Body of pancreas (tissue), 4 donors: ENCODE data around the gene MRPS24.

ENCODE experiments used
- CTCF ChIP-seq, 7 experiments: fragments of 450-650 bp in 4 of 7; fragments of 200-600 bp in 3 of 7; sonication (generic) in 3 of 7; IDR thresholded peaks; one replicate each; pipeline ENCODE4 v1.5.1; 2016 to 2019; ENCODE audit warnings: antibody characterized with exemption in 7 of 7
- POLR2A ChIP-seq, 3 donors: fragments of 450-650 bp; IDR thresholded peaks; one replicate each; pipeline ENCODE4 v1.6.1; 2016; ENCODE audit warnings: antibody characterized with exemption in 3 of 3, mild to moderate bottlenecking in 2 of 3

DNA sequence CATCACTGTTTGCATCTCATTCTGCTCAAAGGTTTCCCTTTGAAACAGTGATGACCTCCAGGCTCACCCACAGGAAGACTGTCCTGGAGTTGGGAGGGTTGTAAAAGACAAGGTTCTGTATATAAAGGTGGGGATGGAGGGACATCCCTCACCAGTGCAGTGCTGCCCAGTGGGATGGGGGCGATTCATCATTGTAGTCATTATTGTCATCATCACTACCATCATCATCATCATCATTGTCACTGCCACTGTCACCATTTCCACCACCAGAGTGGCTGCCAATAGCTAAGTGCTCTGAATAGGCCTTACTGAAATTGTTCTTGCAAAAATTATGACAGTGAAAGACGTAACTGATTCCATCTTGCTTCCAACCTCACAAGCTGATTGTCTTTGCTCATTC lies 24.7 kb downstream of the MRPS24 start:
- TF ChIP-seq POLR2A (IDR thresholded peaks at IDR 0.05), result no peak
- no peak for TF ChIP-seq CTCF (IDR thresholded peaks at IDR 0.05)
